Type B pancreatic cell (in vitro differentiated cells): ENCODE data around the gene DMRTA2. TPM values are rescaled to one million over a fixed set of nuclear protein-coding genes. Genes with fewer than 3 reads are reported as not detected.

ENCODE experiments used
- DNase-seq: peaks from one replicate; pipeline ENCODE4 v3.0.0; 2021; ENCODE audit warnings: mixed read lengths; ENCODE audit not compliant: unreplicated experiment; ENCODE audit errors: extremely low spot score
- H3K27ac Mint-ChIP-seq: 2 replicates; pipeline ENCODE4 v1.8.0; 2021; ENCODE audit warnings: mild to moderate bottlenecking, mixed read lengths
- H3K27me3 Mint-ChIP-seq: 2 replicates; pipeline ENCODE4 v1.8.0; 2021; ENCODE audit warnings: mixed read lengths
- H3K36me3 Mint-ChIP-seq: 2 replicates; pipeline ENCODE4 v1.8.0; 2021; ENCODE audit warnings: mixed read lengths
- H3K4me1 Mint-ChIP-seq: one replicate; pipeline ENCODE4 v1.8.0; 2021; ENCODE audit warnings: mixed read lengths; ENCODE audit not compliant: unreplicated experiment
- H3K4me3 Mint-ChIP-seq: 2 replicates; pipeline ENCODE4 v1.8.0; 2021; ENCODE audit warnings: mild to moderate bottlenecking, mixed read lengths
- H3K9me3 Mint-ChIP-seq: 2 replicates; pipeline ENCODE4 v1.8.0; 2021; ENCODE audit warnings: mixed read lengths
- total RNA-seq: library from RNA; stranded (reverse); gene quantifications from 2 replicates; pipeline ENCODE4 v1.2.1, GENCODE V29; 2021; ENCODE audit warnings: low replicate concordance
- TF ChIP-seq, protein P1 (sequence below): fragments of 200-600 bp; sonication (generic); conservative IDR thresholded peaks from 2 replicates; pipeline ENCODE4 v1.5.0; 2021; ENCODE audit warnings: antibody characterized with exemption, mild to moderate bottlenecking

DMRTA2 gene
- total RNA-seq, 1 donor from 2014 or later: 0.48 TPM

DNA sequence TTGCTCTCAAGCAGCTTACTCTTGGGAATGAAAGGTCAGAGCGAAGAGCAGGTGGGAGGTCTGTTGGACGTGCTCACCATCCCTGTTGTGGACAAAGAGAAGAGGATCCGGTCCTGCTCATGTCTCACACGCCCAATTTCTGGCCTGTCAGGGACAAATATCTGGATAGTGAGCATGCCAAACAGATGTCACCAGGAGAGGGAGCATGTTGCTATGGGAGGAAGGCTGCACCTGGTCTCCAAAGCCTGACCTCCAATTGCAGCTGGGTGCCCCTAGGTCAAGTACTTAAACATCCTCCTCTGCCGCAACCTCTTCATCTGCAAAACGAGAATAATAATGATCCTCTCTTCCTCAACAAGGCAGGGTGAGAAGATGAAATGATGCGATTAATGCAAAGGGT, 53.4 kb downstream of the DMRTA2 start:
- TF ChIP-seq, protein P1, sequence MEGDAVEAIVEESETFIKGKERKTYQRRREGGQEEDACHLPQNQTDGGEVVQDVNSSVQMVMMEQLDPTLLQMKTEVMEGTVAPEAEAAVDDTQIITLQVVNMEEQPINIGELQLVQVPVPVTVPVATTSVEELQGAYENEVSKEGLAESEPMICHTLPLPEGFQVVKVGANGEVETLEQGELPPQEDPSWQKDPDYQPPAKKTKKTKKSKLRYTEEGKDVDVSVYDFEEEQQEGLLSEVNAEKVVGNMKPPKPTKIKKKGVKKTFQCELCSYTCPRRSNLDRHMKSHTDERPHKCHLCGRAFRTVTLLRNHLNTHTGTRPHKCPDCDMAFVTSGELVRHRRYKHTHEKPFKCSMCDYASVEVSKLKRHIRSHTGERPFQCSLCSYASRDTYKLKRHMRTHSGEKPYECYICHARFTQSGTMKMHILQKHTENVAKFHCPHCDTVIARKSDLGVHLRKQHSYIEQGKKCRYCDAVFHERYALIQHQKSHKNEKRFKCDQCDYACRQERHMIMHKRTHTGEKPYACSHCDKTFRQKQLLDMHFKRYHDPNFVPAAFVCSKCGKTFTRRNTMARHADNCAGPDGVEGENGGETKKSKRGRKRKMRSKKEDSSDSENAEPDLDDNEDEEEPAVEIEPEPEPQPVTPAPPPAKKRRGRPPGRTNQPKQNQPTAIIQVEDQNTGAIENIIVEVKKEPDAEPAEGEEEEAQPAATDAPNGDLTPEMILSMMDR: no peak
- DNase-seq: no peak
- no peaks in the 10 kb centered on the region for H3K9me3 Mint-ChIP-seq

GRCh38 chr1:50369008-50369634, 54.1 kb downstream of the DMRTA2 start:
- Mint-ChIP-seq H3K4me1 (no peaks in the 10 kb centered on the region), H3K27ac (no peak overlapping the region), H3K27me3 (peaks cover 48% of the 10 kb centered on the region), H3K4me3 (no peak overlapping the region), H3K36me3 (no peaks in the 10 kb centered on the region), H3K9me3 (no peaks in the 10 kb centered on the region)
- TF ChIP-seq, protein P1: no peak
- DNase-seq: no peak

More for the DNA sequence above, 53.4 kb downstream of the DMRTA2 start:
- Mint-ChIP-seq H3K36me3 (no peaks in the 10 kb centered on the region), H3K4me1 (no peaks in the 10 kb centered on the region), H3K27me3 (peaks cover 46% of the 10 kb centered on the region), H3K4me3 (no peak overlapping the region), H3K27ac (no peak overlapping the region)

DNA sequence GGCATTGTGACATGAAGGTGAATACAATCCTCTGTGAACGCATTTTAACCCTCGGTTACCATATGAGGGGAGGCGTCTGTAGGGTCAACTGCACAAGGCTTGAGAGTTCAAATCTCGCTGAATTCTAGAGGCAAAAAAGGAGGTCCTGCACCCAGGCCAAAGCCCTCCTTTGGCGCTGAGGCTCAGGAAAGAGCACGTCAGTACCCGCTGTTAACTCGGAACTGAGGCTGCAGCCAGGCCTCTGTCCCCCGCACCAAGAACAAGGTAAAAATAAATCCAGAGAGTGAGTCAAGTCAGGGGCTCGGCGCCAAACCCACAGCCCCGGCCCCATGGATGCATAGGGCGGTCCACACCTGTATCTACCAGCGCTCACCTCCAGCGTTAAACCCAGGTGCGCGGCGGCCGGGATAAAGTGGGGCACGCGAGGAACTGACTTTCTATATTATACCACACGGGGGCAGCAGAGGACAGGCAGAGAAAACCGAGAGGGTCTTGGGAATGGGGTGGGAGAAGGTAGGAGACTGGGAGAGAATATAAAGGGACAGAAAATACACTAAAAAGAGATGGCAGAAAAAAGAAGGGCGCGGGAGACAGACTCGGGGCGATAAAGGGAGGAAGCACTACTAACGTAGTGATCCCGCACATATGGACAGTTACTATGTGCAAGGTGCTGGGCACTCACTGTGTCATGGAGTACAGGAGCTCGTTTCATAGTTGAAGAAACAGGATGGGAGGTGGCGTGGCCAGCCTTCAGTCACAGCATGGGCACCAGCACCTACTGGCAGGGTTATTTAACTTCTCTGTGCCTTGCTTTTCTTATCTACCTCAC, 54.9 kb downstream of the DMRTA2 start:
- H3K9me3 Mint-ChIP-seq: no peaks in the 10 kb centered on the region
- H3K4me1 Mint-ChIP-seq: no peaks in the 10 kb centered on the region
- no peak overlapping the region for H3K27ac Mint-ChIP-seq
- TF ChIP-seq, protein P1: peak; percentile 88
- H3K27me3 Mint-ChIP-seq: peaks cover 49% of the 10 kb centered on the region
- DNase-seq: no peak
- no peak overlapping the region for H3K4me3 Mint-ChIP-seq
- H3K36me3 Mint-ChIP-seq: no peaks in the 10 kb centered on the region
